MM.1S (cell line): Measurements from ENCODE around the gene CDK2.

Experiments used
- CTCF ChIP-seq: fragments of 300-600 bp; sonication (generic); IDR thresholded peaks from 2 replicates; pipeline ENCODE4 v1.5.1; 2016; ENCODE audit warnings: antibody characterized with exemption, low read length, mixed read lengths
- EZH2 ChIP-seq: fragments of 300-600 bp; sonication (generic); optimal IDR thresholded peaks from 2 replicates; pipeline ENCODE3; 2017; ENCODE audit warnings: low read depth, mild to moderate bottlenecking, antibody characterized with exemption, low read length, mixed read lengths
- EZH2phosphoT487 ChIP-seq: fragments of 300-600 bp; sonication (generic); IDR thresholded peaks from 2 replicates; pipeline ENCODE4 v1.6.1; 2018; ENCODE audit warnings: antibody characterized with exemption, low read length

DNA sequence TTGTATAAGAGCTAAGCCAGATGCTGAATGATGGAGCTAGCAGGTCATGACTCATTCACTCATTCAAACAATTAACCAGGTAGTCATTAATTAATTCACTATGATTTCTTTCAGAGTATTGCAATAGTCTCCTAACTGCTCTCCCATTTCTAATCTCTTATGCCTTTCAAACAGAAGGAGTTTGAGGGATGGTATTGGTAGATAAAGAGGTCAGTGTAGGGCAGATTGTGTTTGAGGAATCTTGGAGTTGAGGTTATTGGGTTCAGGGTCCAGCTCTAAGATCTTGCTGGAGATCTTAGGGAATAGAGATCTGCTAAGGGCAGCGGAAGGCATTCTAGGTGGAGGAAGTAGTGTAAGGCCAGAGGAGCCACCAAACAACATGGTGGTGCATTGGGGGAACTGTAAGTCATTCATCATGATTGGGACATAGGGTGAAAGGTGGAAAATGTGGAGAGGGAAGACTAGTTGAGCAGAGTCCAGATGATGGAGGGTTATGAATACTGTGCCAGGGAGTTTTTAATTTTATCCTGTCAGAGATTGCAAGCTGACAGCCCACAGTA is 24.0 kb upstream of the CDK2 start:
- TF ChIP-seq EZH2, result no peak
- no peak for TF ChIP-seq CTCF
- TF ChIP-seq EZH2phosphoT487, result no peak
